Ramos (cell line): ENCODE measurements around the gene TFR2.
"Not testable (repeated sequence)": the region's sequence is repeated elsewhere in the genome, so short reads cannot be mapped to it uniquely, and the experiment has no call there.

ENCODE experiments used
- in situ Hi-C: fragments of 300-500 bp; cut with MboI; formaldehyde crosslinking; loops from one replicate; pipeline ENCODE4 v1.14.3; 2022; ENCODE audit warnings: low sequenced_read_pairs; ENCODE audit not compliant: unreplicated experiment

Gene TFR2

DNA sequence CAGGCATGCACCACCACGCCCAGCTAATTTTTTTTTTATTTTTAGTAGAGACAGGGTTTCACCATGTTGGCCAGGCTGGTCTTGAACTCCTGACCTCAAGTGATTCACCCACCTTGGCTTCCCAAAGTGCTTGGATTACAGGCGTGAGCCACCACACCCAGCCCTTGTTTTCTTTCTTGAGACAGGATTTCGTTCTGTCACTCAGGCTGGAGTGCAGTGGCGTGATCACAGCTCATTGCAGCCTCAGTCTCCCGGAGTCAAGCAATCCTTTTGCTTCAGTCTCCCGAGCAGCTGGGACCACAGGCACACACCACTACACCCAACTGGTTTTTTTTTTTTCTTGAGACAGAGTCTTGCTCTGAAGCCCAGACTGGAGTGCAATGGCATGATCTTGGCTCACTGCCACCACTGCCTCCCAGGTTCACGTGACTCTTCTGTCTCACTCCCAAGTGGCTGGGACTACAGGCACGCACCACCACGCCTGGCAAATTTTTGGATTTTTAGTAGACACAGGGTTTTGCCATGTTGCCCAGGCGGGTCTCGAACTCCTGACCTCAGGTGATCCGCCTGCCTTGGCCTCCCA lies 20.9 kb upstream of the TFR2 start:
- in situ Hi-C loops: not testable (repeated sequence)

DNA sequence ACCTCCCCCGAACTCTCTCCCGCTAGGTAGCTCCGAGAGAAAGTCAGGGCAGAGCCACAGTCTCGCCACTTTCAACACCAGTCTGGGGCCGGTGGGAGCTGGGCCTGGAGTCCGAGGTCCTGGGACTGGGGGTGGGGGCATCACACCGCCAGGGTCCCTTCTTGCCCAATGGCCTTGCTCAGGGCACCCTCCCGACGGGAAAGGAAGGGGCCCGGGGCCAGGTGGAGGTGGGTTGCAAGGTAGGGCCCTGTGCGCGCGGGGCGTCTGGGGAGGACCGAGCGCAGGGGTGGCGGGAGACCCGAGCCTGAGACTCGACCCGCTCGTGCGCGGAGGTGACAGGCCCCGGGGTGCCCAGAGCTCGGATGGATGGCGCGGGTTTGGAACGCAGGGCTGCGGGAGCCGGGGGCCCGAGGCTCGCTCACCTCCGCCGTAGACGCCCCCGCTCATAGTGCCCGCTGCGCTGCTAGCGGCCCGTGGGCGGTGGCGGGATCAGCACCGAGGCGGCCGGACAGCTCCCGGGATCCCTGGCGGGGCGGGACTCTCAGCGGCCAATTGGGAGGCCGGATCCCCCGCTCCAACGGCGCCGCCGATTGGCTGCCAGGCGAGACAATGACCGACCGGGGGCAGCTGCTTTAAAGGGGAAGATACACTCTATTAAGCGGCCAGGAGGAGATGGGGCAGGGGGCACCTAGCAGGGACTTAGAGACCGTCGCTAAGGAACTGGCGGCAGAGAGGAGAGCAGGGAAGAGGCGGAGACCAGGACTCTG lies 14.7 kb upstream of the TFR2 start, which contains the start of gene ACTL6B:
ACTL6B (minus strand) TSS at position 541 of the 767 bp plus-strand sequence; CDS start at position 447, 94 bp downstream.
- in situ Hi-C loops: no loop called here

DNA sequence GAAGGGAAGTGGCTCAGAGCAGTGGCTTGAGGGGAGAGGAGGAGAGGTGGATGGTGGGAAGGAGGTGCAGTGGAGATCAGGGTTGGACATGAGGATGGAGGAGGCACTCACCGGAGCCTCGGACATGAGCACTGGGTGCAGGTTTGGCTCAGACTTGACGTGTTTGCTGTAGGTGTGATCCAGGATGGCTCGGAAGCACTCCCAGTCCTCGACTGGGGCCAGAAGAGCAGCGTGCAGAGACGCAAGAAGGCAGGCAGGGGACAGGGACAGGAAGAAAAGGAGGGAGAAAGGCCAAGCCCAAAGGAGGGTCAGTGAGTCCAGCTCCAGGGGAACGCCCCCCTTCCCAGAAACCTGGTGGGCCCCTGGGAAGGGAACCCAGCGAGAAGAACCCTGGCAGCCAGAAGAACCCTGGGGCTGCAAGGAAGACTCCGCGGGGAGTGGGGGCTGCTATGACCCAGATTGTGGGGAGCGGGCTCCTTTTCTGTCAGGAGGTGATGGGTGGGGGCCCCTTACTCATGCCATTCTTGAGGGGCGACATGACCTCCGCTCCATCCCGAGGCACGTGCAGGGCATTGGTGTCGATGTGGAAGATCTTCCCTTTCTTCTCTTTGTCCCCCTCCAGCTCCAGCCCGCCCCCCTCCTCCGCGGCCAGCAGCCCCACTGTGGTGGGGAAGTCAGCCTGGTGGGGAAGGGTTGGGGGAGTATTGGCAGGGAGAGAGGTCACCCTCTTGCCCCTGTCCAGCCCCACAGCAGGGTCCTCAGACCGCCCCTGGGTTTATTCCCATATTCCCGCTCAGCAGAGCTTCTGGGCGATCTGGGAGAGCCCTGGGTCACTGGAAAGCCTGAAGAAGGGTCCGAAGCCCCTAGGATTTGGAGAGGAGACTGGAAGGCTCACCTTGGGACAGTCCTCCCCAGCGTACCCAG lies 13.8 kb upstream of the TFR2 start:
- in situ Hi-C loops: no loop called here

DNA sequence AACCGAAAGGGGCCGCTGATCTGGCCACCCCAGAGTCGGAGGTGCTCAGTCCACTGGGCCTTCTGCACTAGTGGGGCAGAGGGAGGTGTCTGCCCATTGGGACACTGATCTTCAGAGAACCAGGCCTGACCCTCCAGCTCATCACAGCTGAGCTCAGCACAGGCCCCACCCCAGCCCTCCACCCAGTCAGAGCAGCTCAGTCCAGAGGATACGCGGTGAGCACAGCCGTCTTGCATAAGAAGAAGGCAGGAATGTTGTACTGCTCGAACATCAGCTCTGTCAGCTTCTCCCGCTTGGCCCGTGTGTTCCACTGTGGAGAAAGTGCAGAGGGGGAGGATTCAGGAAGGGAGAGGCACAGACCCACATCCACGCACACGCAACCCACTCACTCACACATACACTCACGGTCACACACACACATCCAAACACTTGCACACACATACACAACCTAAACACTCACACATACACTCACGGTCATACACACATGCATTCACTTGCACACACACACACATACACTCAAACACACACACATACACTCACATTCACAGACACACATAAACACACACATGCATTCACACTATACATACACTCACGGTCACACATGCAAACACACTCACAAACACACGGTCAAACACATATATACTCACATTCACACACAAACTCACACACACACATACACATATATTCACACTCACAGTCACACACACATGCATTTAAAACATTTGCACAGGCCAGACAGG lies 8.6 kb upstream of the TFR2 start:
- in situ Hi-C loops: no loop called here

DNA sequence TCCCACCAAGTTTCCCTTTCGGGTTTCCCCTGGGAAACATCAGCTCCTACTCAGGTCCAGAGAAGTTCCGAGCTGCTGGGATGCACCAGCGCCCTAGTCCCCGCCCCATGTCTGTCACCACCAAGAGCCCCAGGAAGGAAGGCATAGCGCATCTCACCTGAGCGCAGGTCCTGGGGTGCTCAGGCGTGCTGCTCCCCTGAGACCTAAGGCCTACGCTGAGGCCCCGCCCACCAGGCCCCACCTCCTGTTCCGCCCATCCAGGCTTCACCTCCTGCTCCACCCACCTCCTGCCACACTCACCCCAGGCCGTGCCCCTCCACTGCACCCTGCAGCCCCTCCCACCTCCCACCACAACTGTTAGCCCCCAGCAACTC lies 1.2 kb upstream of the TFR2 start:
- in situ Hi-C loops: no loop called here

DNA sequence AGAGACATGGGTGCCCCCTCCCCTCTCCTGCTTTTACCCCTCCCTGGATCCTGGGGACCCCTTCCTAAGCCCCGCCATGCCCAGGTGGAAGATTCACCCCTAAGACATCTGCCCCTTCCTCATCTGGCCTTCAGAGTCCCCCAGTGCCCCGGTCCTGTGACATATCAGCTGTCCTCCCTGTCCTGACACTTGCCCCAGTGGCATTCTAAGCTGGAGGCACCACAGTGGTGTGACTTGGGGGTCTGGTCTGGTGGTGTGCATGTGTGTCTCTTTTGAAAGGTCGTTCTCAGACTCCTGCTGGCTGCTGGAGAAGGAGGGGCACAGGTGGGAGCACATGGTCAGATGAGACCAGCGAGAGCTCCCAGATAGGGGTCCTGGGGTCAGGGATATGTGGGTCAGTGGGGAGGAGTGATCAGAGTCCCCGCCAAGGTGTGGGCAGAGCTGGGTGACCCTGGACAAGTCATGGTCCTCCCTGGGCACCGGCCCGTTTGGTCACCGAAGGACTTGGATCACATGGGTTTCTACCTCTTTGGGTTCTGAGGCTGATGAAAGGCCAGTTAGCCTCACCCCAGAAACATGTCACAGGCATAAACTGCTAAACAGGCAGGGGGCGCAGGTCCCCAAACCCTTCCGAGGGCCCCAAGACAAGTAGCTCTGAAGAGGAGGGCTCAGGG lies 645 bp upstream of the TFR2 start:
- in situ Hi-C loops: no loop called here

DNA sequence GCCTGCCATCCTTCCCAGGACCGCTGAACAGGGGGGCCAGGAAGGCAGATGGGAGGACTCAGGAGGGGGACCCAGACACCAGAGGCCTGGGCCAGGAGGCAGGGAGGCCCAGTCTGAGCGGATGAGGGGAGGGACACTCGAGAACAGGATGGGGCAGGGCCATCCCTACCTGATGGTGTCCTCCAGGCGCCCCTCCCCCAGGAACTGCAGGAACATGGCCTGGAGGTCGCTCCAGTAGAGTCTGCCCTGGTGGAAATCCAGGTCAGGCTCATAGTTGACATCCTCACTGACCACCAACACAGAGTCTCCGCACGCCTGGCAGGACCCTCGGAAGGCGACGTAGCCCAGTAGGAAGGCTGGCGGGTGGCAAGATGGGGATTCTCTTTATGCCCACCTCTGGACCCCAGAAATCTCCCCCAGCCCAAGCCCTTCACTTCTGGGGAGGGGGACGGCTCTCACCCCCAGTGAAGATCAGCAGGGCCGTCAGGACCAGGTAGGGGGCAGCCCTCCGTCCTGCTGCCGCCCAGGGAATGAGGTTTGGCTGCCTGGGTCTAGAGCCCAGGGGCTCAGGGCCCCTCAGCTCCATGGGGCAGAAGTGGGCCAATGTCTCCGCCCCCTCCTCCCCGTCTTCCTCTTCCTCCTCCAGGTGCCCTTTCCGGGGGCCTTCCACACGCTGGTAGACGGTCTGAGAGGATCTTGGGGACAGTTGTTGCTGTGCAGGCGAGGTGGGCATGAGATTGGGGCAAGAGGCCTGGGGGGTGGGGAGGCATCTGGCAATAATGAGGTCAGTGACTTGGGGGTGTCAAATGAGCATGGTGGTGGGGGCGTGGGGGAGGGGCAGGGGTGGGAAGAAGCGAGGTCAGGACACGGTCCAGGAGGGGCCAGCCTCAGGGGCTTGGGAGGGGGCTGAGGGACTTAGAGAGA lies 573 bp downstream of the TFR2 start:
- in situ Hi-C loops: no loop called here

DNA sequence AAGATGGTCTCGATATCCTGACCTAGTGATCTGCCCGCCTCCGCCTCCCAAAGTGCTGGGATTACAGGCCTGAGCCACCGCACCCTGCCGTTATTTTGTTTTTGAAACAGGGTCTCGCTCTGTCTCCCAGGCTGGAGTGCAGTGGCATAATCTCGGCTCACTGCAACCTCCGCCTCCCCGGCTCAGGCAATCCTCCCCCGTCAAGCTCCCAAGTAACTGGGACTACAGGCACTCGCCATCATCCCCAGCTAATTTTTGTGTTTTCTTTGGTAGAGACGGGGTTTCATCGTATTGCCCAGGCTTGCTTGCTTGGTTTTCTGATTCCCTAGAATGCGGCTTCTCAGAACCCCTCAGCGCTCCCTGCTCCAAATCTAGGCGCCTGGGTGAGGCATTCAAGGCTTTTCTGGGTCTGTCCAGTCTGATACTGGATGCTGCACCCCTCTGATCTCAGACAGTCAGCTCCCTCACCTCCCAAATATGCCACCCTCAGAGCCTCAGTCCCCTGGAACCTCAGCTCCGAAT lies 1.3 kb downstream of the TFR2 start:
- in situ Hi-C loops: no loop called here

DNA sequence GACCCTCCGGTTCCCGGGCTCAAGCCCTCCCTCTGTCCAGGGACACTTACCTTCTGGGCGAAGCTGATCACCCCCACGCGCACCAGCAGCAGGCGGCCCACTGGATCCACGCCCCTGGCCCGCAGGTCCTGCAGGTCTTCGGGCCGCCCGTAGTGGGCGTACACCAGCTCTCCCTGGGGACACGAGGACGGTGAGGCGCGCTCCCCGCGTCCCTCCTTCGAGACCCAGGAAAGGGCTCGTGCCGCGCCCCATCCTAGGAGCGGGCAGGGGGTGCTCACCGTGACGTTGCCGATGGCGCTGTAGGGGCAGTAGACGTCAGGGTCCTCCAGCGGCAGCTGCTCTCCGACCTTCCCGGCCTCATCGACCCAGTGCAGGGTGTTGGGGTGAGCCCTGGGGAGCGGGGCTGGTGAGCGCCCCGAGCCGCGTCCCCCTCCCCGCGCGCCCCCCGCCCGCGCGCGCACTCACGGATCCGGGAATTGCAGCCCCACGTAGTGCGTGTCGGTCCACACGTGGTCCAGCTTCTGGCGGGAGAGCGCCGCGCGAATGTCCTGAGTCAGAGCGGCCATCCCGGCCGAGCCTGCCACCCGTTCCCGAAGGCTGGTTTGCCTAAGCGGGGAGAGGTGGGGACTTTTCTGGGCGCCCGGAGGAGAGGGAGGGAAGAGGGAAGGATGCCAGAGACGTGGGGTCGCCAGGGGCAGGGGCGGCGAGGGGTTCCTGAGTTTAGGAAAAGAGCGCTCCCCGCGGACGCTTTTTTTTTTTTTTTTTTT lies 8.2 kb downstream of the TFR2 start:
- in situ Hi-C loops: no loop called here

DNA sequence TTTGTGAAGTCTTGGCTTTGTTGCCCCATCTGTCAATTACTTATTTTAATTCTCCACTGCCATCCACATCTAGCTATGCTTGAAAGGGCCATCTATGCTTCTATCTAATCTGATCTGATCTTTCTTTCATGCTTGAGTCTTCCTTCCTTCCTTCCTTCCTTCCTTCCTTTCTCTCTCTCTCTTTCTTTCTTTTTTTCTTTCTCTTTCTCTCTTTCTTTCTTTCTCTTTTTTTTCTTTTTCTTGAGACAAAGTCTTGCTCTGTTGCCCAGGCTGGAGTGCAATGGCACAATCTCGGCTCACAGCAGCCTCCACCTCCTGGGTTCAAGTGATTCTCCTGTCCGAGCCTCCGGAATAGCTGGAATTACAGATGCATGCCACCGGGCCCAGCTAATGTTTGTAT lies 11.3 kb downstream of the TFR2 start:
- in situ Hi-C loops: no loop called here

DNA sequence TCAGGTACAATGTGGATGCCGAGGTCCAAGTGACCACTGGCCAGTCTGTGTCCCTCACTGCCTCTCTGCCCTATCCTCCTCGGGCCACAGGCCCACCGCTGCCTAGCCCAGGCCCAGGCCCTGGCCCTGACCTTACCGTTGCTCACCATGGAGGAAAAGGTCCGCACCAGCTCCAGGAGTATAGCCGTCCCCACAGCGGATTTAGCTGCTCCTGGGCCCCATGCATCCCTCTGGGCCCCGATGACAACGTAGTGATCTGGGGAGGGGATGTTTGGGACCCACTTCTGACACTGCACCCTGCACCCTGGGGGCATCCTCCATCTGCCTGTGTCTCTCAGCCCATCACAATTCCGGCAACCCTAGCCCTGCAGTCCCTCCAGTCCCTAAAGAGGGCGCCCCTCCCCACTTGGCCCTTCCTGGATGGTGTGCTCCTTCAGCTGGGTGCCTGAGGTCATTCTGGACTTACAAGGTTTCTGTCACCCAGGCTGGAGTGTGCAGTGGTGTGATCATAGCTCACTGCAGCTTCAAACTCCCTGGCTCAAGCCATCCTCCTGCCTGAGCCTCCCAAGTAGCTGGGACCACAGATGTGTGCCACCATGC lies 12.1 kb downstream of the TFR2 start:
- in situ Hi-C loops: no loop called here

DNA sequence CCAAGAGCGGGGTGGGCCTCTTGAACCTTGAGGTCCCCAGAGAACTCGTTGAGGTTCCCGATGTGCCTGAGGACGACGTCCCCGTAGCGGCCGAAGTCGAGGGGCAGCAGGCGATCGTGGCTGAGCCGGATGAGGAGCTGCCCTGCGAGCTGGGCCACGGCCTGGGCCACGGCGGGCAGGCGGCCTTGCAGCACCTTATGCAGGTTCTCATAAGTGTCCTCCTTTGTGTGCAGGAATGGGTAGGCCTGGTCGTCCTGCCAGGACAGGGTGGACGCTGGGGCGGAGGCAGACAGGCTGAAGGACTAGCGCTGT lies 14.2 kb downstream of the TFR2 start:
- in situ Hi-C loops: no loop called here

DNA sequence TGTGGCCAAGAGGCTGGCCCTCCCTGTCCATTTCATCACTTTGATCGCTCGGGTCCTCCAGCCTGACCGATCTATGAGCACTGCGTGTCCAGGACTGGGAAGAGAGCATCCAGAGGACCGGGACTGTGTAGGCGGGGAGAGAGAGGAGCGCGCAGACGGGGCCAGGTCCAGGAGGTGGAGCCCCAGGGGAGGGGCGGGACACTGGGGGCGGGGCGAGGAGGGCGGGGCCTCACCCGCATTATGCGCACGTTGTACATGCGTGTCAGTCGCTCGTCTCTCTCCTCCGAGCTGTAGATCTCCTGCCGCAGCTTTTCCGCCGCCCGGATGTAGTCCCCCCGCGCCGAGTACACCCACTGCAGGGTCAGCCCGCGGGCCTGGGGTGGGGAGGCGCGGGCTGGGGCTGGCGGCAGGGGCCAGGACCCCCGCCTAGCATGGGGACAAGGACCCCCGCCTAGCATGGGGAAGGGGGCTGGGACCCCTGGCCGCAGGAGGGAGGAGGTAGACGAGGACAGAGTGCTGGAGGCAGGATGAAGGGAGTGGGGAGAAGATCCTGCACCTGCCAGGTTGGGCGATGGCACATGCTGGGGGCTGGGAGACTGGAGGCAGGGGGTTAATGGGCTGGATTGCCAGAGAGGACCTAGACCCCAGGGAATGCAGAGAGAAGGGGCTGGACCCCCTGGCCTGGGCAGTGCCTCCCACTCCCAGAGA lies 14.7 kb downstream of the TFR2 start:
- in situ Hi-C loops: no loop called here

DNA sequence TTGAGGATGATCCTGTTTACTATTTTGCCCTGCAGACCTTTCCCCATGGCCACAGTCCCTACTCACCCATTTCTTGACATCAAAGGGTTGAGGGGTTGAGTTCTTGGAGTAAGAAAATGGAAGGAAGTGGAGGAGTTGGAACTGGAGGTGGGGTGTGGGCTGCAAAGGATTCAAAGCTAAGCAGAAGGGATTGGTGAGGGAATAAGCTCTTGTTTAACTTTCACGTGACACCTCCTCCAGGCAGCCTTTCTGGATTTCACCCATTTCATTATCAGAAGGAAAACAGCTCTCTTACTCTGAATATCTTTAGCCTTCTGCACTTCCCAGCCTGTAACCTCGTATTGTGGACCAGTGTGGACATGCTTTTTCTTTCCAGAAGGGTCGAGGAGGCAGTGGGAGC lies 15.3 kb downstream of the TFR2 start:
- in situ Hi-C loops: no loop called here

DNA sequence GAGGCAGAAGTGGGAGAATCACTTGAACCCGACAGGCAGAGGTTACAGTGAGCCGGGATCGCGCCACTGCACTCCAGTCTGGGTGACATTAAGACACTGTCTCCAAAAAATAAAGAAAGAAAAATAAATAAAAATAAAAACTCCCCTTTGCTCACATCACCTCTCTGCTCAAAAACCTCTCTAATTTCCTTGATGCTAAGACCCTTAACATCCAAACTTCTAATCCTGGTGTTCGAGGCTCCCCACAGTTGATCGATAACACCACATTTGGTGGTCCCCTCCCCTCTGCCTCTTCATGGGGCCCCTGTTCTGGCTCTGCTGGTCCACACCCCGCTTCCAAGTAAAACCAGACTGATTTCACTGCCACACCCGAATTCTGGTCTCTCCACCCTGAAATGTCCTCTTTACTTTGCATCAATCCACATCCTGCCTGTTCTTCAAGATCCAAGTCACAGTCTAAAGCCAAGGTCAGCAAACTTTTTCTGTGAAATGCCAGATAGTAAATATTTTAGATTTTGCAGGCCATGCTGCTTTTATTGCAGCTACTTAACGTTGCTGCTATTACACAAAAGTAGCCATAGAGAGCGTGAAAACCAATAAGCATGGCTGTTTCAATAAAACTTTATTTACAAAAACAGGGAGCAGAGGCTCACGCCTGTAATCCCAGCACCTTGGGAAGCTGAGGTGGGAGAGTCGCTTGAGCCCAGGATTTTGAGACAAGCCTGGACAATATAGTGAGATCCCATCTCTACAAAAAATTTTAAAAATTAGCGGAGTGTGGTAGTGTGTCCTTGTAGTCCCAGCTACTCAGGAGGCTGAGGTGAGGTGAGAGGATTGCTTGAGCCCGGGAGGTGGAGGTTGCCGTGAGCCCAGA lies 17.2 kb downstream of the TFR2 start:
- in situ Hi-C loops: no loop called here

DNA sequence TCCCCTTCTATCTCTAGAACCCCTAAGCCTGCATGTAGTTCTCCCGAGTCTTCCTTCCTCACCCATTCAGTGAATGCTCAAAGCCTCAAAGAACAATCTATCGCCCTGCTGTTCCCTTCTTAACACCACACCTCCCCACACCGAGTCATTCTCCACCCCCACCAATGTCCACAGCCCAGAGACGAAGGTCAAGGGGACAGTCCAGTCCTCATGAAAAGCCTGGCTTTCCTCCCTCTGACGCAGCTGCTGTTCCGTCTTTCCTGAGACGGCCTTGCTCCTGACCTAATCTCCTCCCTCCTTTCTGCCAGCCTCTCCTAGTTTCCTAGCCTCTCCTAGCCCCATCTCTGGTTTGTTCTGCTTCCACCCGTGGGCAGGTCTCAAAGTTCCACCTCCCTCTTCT lies 19.8 kb downstream of the TFR2 start:
- in situ Hi-C loops: no loop called here
